ENCODE data around the gene LRRC14B.
"Not testable (repeated sequence)": the region's sequence is repeated elsewhere in the genome, so short reads cannot be mapped to it uniquely, and the experiment has no call there.

Gene LRRC14B

GRCh38 chr5:158807-159447, 32.4 kb upstream of the LRRC14B start:
- no peak overlapping the region for H3K4me3 ChIP-seq (ENCODE audit: low read length)
- DNase-seq (ENCODE audit: low read depth, low spot score), result no peak

GRCh38 chr5:159448-160172, 31.7 kb upstream of the LRRC14B start:
- no peak for DNase-seq (ENCODE audit: low read depth, low spot score)
- H3K4me3 ChIP-seq (ENCODE audit: low read length), result no peak overlapping the region

GRCh38 chr5:160173-160510, 31.2 kb upstream of the LRRC14B start:
- no peak overlapping the region for H3K4me3 ChIP-seq (ENCODE audit: low read length)
- no peak for DNase-seq (ENCODE audit: low read depth, low spot score)

- no peak overlapping the region for H3K4me3 ChIP-seq (ENCODE audit: low read length)
- DNase-seq (ENCODE audit: low read depth, low spot score), result no peak
Measured at GRCh38 chr5:160921-161802, 30.1 kb upstream of the LRRC14B start.

- no peak for DNase-seq (ENCODE audit: low read depth, low spot score)
- no peak overlapping the region for H3K4me3 ChIP-seq (ENCODE audit: low read length)
Measured at GRCh38 chr5:161803-162110, 29.5 kb upstream of the LRRC14B start.

GRCh38 chr5:162190-162564, 29.1 kb upstream of the LRRC14B start:
- H3K4me3 ChIP-seq (ENCODE audit: low read length), result no peak overlapping the region
- no peak for DNase-seq (ENCODE audit: low read depth, low spot score)

- no peak for DNase-seq (ENCODE audit: low read depth, low spot score)
- no peak overlapping the region for H3K4me3 ChIP-seq (ENCODE audit: low read length)
Measured at GRCh38 chr5:162565-163337, 28.5 kb upstream of the LRRC14B start.

- no peak for DNase-seq (ENCODE audit: low read depth, low spot score)
- no peak overlapping the region for H3K4me3 ChIP-seq (ENCODE audit: low read length)
Measured at GRCh38 chr5:163338-163620, 28.0 kb upstream of the LRRC14B start.

- DNase-seq (ENCODE audit: low read depth, low spot score), result no peak
- no peak overlapping the region for H3K4me3 ChIP-seq (ENCODE audit: low read length)
Measured at GRCh38 chr5:163841-164240, 27.5 kb upstream of the LRRC14B start.

GRCh38 chr5:164244-164643, 27.1 kb upstream of the LRRC14B start:
- no peak overlapping the region for H3K4me3 ChIP-seq (ENCODE audit: low read length)
- no peak for DNase-seq (ENCODE audit: low read depth, low spot score)

GRCh38 chr5:164783-165182, 26.5 kb upstream of the LRRC14B start:
- DNase-seq (ENCODE audit: low read depth, low spot score); H3K4me3 ChIP-seq (ENCODE audit: low read length): not testable (repeated sequence)

GRCh38 chr5:166441-167372, 24.6 kb upstream of the LRRC14B start:
- H3K4me3 ChIP-seq (ENCODE audit: low read length), result no peak overlapping the region
- no peak for DNase-seq (ENCODE audit: low read depth, low spot score)

GRCh38 chr5:167511-167910, 23.8 kb upstream of the LRRC14B start:
- no peak for DNase-seq (ENCODE audit: low read depth, low spot score)

GRCh38 chr5:167982-168660, 23.2 kb upstream of the LRRC14B start:
- no peak overlapping the region for H3K4me3 ChIP-seq (ENCODE audit: low read length)
- DNase-seq (ENCODE audit: low read depth, low spot score), result no peak

More at GRCh38 chr5:167511-167910, 23.8 kb upstream of the LRRC14B start:
- H3K4me3 ChIP-seq (ENCODE audit: low read length), result no peak overlapping the region

- H3K4me3 ChIP-seq (ENCODE audit: low read length), result no peak overlapping the region
- no peak for DNase-seq (ENCODE audit: low read depth, low spot score)
Measured at GRCh38 chr5:169071-169727, 22.1 kb upstream of the LRRC14B start.

GRCh38 chr5:169728-170094, 21.6 kb upstream of the LRRC14B start:
- no peak for DNase-seq (ENCODE audit: low read depth, low spot score)
- no peak overlapping the region for H3K4me3 ChIP-seq (ENCODE audit: low read length)

- no peak for DNase-seq (ENCODE audit: low read depth, low spot score)
- H3K4me3 ChIP-seq (ENCODE audit: low read length), result no peak overlapping the region
Measured at GRCh38 chr5:170971-171800, 20.1 kb upstream of the LRRC14B start.

All from Jurkat, Clone E6-1 (cell line).